Activated CD4-positive, alpha-beta memory T cell treated with anti-CD3 and anti-CD28 coated beads for 36 hours (primary cell): ENCODE measurements around the gene GRM7. TPM values are rescaled to one million over a fixed set of nuclear protein-coding genes. Genes with fewer than 3 reads are reported as not detected.

Source experiments
- CTCF ChIA-PET: fragments of 350-600 bp; sonication (Branson Sonifier 250); formaldehyde crosslinking; loops from one replicate; lab custom pipeline; 2021; ENCODE audit warnings: antibody characterized with exemption, inconsistent platforms; lab: Charles Lee
- POLR2A ChIA-PET: fragments of 350-600 bp; sonication (Branson Sonifier 250); formaldehyde crosslinking; loops from one replicate; lab custom pipeline; 2021; ENCODE audit warnings: antibody characterized with exemption; lab: Charles Lee
- DNase-seq: peaks from one replicate; pipeline ENCODE4 v3.0.0-alpha.2; 2020
- H3K27ac Mint-ChIP-seq: one replicate; pipeline ENCODE4 v1.8.0; 2021; ENCODE audit warnings: mixed read lengths
- H3K27me3 Mint-ChIP-seq: one replicate; pipeline ENCODE4 v1.8.0; 2021; ENCODE audit warnings: mixed read lengths
- H3K36me3 Mint-ChIP-seq: one replicate; pipeline ENCODE4 v1.8.0; 2021; ENCODE audit warnings: mixed read lengths
- H3K4me1 Mint-ChIP-seq: one replicate; pipeline ENCODE4 v1.8.0; 2021; ENCODE audit warnings: low read depth, mixed read lengths
- H3K4me3 Mint-ChIP-seq: one replicate; pipeline ENCODE4 v1.8.0; 2021; ENCODE audit warnings: mild to moderate bottlenecking, mixed read lengths
- H3K9me3 Mint-ChIP-seq: one replicate; pipeline ENCODE4 v1.8.0; 2021; ENCODE audit warnings: mixed read lengths
- intact Hi-C: fragments of 100-400 bp; cut with micrococcal nuclease; formaldehyde crosslinking; loops from one replicate; pipeline ENCODE4 v1.15.1; 2023
- total RNA-seq, 2 experiments: library from RNA; stranded (reverse); gene quantifications; one replicate each; pipeline ENCODE4 v1.2.3, GENCODE V29; 2021

Gene GRM7
- total RNA-seq, 2 experiments from 2014 or later: not detected

DNA sequence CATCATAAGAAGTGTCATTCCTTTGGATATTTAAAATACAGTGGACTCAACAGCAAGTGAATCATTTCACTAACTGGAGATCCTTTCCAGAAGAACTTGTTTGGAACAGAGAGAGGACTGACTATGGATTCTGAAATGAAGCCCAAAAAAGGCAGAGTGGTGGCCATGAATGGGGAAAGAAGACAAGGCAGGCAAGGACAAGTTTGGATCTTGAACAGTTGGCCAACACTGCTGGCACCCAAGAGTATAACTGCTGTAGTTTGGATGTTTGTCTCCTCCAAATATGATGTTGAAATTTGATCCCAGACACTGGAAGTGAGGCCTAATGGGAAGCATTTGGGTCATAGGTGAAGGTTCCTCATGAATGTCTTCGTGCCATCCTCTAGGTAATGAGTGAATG is 686.9 kb downstream of the GRM7 start:
- POLR2A ChIA-PET: no interaction called here
- intact Hi-C loops: no loop called here
- no peak overlapping the region for H3K27ac Mint-ChIP-seq
- H3K9me3 Mint-ChIP-seq: peaks cover 10% of the 10 kb centered on the region
- H3K4me3 Mint-ChIP-seq: no peak overlapping the region
- DNase-seq: no peak
- no peaks in the 10 kb centered on the region for H3K36me3 Mint-ChIP-seq
- H3K27me3 Mint-ChIP-seq: no peaks in the 10 kb centered on the region
- CTCF ChIA-PET: no interaction called here
- H3K4me1 Mint-ChIP-seq: no peaks in the 10 kb centered on the region

DNA sequence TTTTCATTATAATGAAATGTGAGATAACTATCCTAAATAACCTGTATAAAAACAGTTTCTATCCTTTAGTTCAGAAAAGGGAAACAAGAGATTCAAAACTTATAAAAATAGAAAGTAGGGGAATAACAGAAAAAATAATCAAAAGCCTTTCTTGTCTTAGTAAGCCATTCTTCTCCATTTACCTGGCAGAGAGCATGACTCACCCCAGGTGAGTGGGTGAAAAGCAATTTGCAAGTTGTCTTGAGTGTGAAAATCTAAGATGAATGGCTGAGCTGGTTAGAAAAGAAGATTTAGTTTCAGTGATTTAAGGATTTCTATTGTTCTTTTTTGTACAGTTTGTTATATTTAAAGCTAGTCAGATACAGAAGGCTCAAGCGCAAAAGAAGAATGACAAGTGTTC is 702.0 kb downstream of the GRM7 start:
- Mint-ChIP-seq H3K4me3 (no peak overlapping the region), H3K27ac (no peak overlapping the region), H3K9me3 (no peaks in the 10 kb centered on the region), H3K27me3 (peaks cover 1% of the 10 kb centered on the region), H3K4me1 (no peaks in the 10 kb centered on the region), H3K36me3 (no peaks in the 10 kb centered on the region)
- ChIA-PET CTCF (no interaction called here), POLR2A (no interaction called here)
- intact Hi-C loops: no loop called here
- no peak for DNase-seq

GRCh38 chr3:7565574-7565973 is 704.7 kb downstream of the GRM7 start:
- Mint-ChIP-seq H3K36me3 (no peaks in the 10 kb centered on the region), H3K4me1 (no peaks in the 10 kb centered on the region), H3K27me3 (peaks cover 1% of the 10 kb centered on the region), H3K9me3 (peaks cover 4% of the 10 kb centered on the region), H3K4me3 (no peak overlapping the region), H3K27ac (no peak overlapping the region)
- ChIA-PET CTCF (no interaction called here), POLR2A (no interaction called here)
- no peak for DNase-seq
- intact Hi-C loops: no loop called here

DNA sequence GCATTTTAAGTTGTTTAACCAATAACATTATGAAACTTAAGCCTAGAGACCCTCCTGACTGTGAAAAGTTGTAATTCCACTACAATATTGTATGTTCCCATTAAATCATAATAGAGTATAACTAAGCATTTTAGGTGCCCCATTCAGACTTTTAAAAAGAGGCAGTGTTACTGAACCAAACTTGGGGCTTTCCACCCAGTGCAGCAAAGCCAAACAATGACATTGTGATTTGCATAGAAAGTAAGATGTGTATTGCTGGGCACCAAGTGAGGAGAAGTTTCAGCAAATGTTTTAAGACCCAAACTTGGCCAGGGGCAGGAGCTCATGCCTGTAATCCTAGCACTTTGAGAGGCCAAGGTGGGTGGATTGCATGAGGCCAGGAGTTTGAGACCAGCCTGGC is 706.2 kb downstream of the GRM7 start:
- H3K27ac Mint-ChIP-seq: no peak overlapping the region
- no peaks in the 10 kb centered on the region for H3K36me3 Mint-ChIP-seq
- H3K9me3 Mint-ChIP-seq: peaks cover 14% of the 10 kb centered on the region
- ChIA-PET CTCF (no interaction called here), POLR2A (no interaction called here)
- peaks cover 1% of the 10 kb centered on the region for H3K27me3 Mint-ChIP-seq
- H3K4me1 Mint-ChIP-seq: no peaks in the 10 kb centered on the region
- DNase-seq: no peak
- no peak overlapping the region for H3K4me3 Mint-ChIP-seq
- intact Hi-C loops: no loop called here

GRCh38 chr3:7568526-7569184 is 707.7 kb downstream of the GRM7 start:
- Mint-ChIP-seq H3K27ac (no peak overlapping the region), H3K27me3 (peaks cover 1% of the 10 kb centered on the region), H3K36me3 (no peaks in the 10 kb centered on the region), H3K9me3 (peaks cover 14% of the 10 kb centered on the region), H3K4me3 (no peak overlapping the region), H3K4me1 (no peaks in the 10 kb centered on the region)
- intact Hi-C loops: no loop called here
- no peak for DNase-seq
- POLR2A ChIA-PET: no interaction called here
- CTCF ChIA-PET: interaction anchor here (1.1 kb wide), 1 partner anchor 9 kb away, joined by 3 read pairs; no protein-coding TSS in a partner anchor

DNA sequence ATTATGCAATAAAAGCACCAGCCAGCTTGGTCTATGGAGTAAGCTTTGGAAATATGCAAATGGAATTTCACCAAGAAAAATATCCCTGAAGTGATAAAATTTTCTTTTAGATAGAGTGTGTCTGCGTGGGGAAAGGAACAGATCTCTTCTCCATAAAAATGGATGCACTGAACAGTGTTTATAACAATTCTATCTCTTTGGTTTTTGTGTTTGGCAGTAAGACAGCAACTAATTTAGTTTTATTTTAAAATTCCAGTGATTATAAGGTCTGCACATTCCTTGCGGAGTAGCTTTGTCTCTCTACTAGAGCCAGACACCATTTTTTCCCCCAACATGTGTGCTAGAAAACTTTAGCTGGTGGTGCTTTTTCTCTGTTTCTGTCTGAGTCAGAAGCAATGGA is 712.4 kb downstream of the GRM7 start:
- Mint-ChIP-seq H3K36me3 (no peaks in the 10 kb centered on the region), H3K27me3 (no peaks in the 10 kb centered on the region), H3K9me3 (peaks cover 16% of the 10 kb centered on the region), H3K4me1 (no peaks in the 10 kb centered on the region), H3K4me3 (no peak overlapping the region), H3K27ac (no peak overlapping the region)
- intact Hi-C loops: no loop called here
- no peak for DNase-seq
- ChIA-PET CTCF (no interaction called here), POLR2A (no interaction called here)

DNA sequence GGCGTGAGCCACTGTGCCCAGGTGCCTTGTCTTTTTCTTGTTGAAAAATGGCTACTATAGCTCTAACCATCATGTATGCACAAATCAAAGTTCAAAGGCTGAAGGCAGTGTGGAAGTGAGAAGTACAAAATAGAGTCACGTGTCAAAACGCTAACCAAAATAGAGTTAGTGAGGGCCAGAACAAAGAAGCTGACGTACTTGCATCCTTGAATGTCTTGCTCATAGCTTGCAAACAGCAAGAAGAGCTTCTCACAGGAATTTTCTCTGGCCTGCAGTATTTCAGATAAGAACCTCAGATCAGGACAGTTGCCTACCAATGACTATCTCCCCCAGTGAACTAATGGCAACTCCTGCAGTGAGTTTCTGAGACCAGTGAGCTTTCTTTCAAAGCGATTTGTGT is 713.5 kb downstream of the GRM7 start:
- intact Hi-C loops: no loop called here
- Mint-ChIP-seq H3K36me3 (no peaks in the 10 kb centered on the region), H3K4me3 (no peak overlapping the region), H3K4me1 (no peaks in the 10 kb centered on the region), H3K9me3 (peaks cover 16% of the 10 kb centered on the region), H3K27ac (no peak overlapping the region), H3K27me3 (no peaks in the 10 kb centered on the region)
- CTCF ChIA-PET: no interaction called here
- no peak for DNase-seq
- POLR2A ChIA-PET: interaction anchor here (0.6 kb wide), 1 partner anchor 1880 kb away, joined by 3 read pairs; no protein-coding TSS in a partner anchor

GRCh38 chr3:7576071-7576470 is 715.2 kb downstream of the GRM7 start:
- H3K9me3 Mint-ChIP-seq: peaks cover 12% of the 10 kb centered on the region
- ChIA-PET CTCF (no interaction called here), POLR2A (no interaction called here)
- no peaks in the 10 kb centered on the region for H3K27me3 Mint-ChIP-seq
- H3K27ac Mint-ChIP-seq: no peak overlapping the region
- no peak overlapping the region for H3K4me3 Mint-ChIP-seq
- no peaks in the 10 kb centered on the region for H3K4me1 Mint-ChIP-seq
- intact Hi-C loops: no loop called here
- DNase-seq: no peak
- no peaks in the 10 kb centered on the region for H3K36me3 Mint-ChIP-seq

DNA sequence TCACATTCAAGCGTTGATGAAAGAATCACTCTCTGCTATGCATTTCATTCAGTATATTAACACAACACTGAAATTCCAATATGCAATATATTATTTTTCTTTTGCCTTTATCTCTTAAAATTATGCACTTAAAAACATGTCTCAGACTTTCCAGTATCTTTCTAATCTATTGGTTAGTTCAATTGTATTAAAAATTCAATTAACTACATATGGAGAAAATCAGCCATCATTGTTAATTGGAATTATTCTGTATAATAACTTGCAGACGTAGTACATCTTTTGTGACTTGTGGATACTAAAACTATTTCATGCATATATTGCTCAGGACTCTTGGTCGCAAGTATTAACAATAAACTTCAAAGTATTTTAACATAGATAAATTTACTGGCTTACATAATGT is 715.6 kb downstream of the GRM7 start:
- CTCF ChIA-PET: no interaction called here
- POLR2A ChIA-PET: no interaction called here
- H3K27me3 Mint-ChIP-seq: no peaks in the 10 kb centered on the region
- no peaks in the 10 kb centered on the region for H3K36me3 Mint-ChIP-seq
- no peak for DNase-seq
- no peak overlapping the region for H3K4me3 Mint-ChIP-seq
- intact Hi-C loops: no loop called here
- H3K9me3 Mint-ChIP-seq: peaks cover 8% of the 10 kb centered on the region
- no peak overlapping the region for H3K27ac Mint-ChIP-seq
- no peaks in the 10 kb centered on the region for H3K4me1 Mint-ChIP-seq

DNA sequence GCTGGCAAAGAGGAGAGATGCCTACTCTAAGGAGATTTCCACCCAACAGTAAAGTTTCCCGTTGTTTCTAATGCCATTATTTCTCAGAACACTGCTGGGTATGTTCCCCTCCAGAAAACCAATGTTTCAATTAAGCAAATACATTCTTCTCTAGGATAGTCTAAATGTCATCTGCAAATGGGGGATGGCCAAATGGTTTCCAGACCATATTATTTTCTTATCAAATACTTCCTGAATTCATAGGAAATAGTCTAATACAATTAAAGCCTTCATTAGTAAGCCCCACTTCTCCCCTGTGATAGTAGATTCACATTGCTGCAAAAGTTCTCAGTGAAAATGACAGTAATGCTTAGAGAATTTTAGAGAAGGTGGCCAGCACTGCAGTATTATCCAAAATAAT is 716.6 kb downstream of the GRM7 start:
- no peaks in the 10 kb centered on the region for H3K4me1 Mint-ChIP-seq
- H3K27ac Mint-ChIP-seq: no peak overlapping the region
- H3K27me3 Mint-ChIP-seq: no peaks in the 10 kb centered on the region
- H3K36me3 Mint-ChIP-seq: no peaks in the 10 kb centered on the region
- no peak for DNase-seq
- intact Hi-C loops: no loop called here
- no peak overlapping the region for H3K4me3 Mint-ChIP-seq
- ChIA-PET POLR2A (no interaction called here), CTCF (no interaction called here)
- H3K9me3 Mint-ChIP-seq: peaks cover 2% of the 10 kb centered on the region

DNA sequence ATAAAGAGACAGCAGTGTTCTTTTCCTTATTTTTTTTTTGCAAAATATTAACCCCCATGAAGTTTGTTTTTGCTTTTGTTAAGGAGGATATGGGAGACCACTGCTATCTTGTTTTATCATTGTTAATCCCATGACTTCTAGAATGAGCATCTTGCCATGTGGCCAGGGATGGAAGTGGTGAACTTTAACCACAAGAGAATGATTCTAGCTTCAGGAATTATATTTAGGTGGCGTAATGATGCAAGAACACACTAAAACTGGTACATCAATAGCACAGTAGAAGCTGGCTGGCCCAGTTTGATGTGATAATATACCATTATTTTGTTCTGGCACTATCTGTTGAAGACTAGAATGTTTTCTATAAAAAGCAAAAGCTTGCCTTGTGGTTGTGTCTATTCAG is 720.9 kb downstream of the GRM7 start:
- intact Hi-C loops: no loop called here
- DNase-seq: no peak
- CTCF ChIA-PET: no interaction called here
- Mint-ChIP-seq H3K4me1 (no peaks in the 10 kb centered on the region), H3K4me3 (no peak overlapping the region), H3K36me3 (no peaks in the 10 kb centered on the region), H3K27ac (no peak overlapping the region), H3K9me3 (no peaks in the 10 kb centered on the region), H3K27me3 (no peaks in the 10 kb centered on the region)
- POLR2A ChIA-PET: no interaction called here

- Mint-ChIP-seq H3K4me1 (no peaks in the 10 kb centered on the region), H3K9me3 (no peaks in the 10 kb centered on the region), H3K4me3 (no peak overlapping the region), H3K27ac (no peak overlapping the region), H3K36me3 (no peaks in the 10 kb centered on the region), H3K27me3 (no peaks in the 10 kb centered on the region)
- ChIA-PET CTCF (no interaction called here), POLR2A (no interaction called here)
- no peak for DNase-seq
- intact Hi-C loops: no loop called here
Measured at GRCh38 chr3:7585052-7585451, 724.1 kb downstream of the GRM7 start.

GRCh38 chr3:7588236-7588635 is 727.3 kb downstream of the GRM7 start:
- intact Hi-C loops: no loop called here
- H3K36me3 Mint-ChIP-seq: no peaks in the 10 kb centered on the region
- no peak for DNase-seq
- no peaks in the 10 kb centered on the region for H3K9me3 Mint-ChIP-seq
- H3K27me3 Mint-ChIP-seq: no peaks in the 10 kb centered on the region
- no peaks in the 10 kb centered on the region for H3K4me1 Mint-ChIP-seq
- ChIA-PET POLR2A (no interaction called here), CTCF (no interaction called here)
- no peak overlapping the region for H3K4me3 Mint-ChIP-seq
- H3K27ac Mint-ChIP-seq: no peak overlapping the region
